HUES48 (cell line): Measurements from ENCODE around the gene DHRS2.

ENCODE experiments used
- H3K27ac ChIP-seq: one replicate; pipeline ENCODE4 v1.7.0; 2013; ENCODE audit warnings: low read depth, low read length, inconsistent platforms
- H3K27me3 ChIP-seq: 2 replicates; pipeline ENCODE4 v1.6.1; 2013; ENCODE audit warnings: mild to moderate bottlenecking, low read length; ENCODE audit not compliant: control insufficient read depth, insufficient read depth
- H3K36me3 ChIP-seq: 2 replicates; pipeline ENCODE4 v1.6.1; 2013; ENCODE audit warnings: low read length; ENCODE audit not compliant: control insufficient read depth, insufficient read depth
- H3K4me1 ChIP-seq: 2 replicates; pipeline ENCODE4 v1.6.1; 2013; ENCODE audit warnings: mild to moderate bottlenecking, low read length; ENCODE audit not compliant: control insufficient read depth, insufficient read depth
- H3K4me3 ChIP-seq: 2 replicates; pipeline ENCODE4 v1.5.1; 2013; ENCODE audit warnings: mild to moderate bottlenecking, low read depth, low read length
- H3K9ac ChIP-seq: 2 replicates; pipeline ENCODE4 v1.6.1; 2013; ENCODE audit warnings: mild to moderate bottlenecking, low read depth, low read length, moderate library complexity
- H3K9me3 ChIP-seq: 2 replicates; pipeline ENCODE4 v1.6.1; 2013; ENCODE audit warnings: low read length; ENCODE audit not compliant: control insufficient read depth, insufficient read depth

The DHRS2 gene

GRCh38 chr14:23613242-23614070 is 22.7 kb upstream of the DHRS2 start:
- Histone ChIP-seq H3K4me3 (no peak overlapping the region), H3K27ac (no peak overlapping the region)

GRCh38 chr14:23614395-23614828 is 21.8 kb upstream of the DHRS2 start:
- Histone ChIP-seq H3K27me3 (no peaks in the 10 kb centered on the region), H3K36me3 (no peaks in the 10 kb centered on the region), H3K4me1 (no peaks in the 10 kb centered on the region), H3K9ac (no peak overlapping the region), H3K4me3 (no peak overlapping the region), H3K27ac (no peak overlapping the region), H3K9me3 (no peaks in the 10 kb centered on the region)

More at GRCh38 chr14:23613242-23614070, 22.7 kb upstream of the DHRS2 start:
- H3K4me1 ChIP-seq, result no peaks in the 10 kb centered on the region
- no peaks in the 10 kb centered on the region for H3K27me3 ChIP-seq
- H3K9ac ChIP-seq, result no peak overlapping the region
- H3K9me3 ChIP-seq, result no peaks in the 10 kb centered on the region
- no peaks in the 10 kb centered on the region for H3K36me3 ChIP-seq

GRCh38 chr14:23615856-23616255 is 20.3 kb upstream of the DHRS2 start:
- Histone ChIP-seq H3K9ac (no peak overlapping the region), H3K36me3 (no peaks in the 10 kb centered on the region), H3K4me1 (no peaks in the 10 kb centered on the region), H3K4me3 (no peak overlapping the region), H3K27me3 (no peaks in the 10 kb centered on the region), H3K9me3 (no peaks in the 10 kb centered on the region), H3K27ac (no peak overlapping the region)

- Histone ChIP-seq H3K9ac (no peak overlapping the region), H3K27ac (no peak overlapping the region), H3K36me3 (no peaks in the 10 kb centered on the region), H3K27me3 (no peaks in the 10 kb centered on the region), H3K4me3 (no peak overlapping the region), H3K4me1 (no peaks in the 10 kb centered on the region), H3K9me3 (no peaks in the 10 kb centered on the region)
Observed at GRCh38 chr14:23617539-23617938, 18.6 kb upstream of the DHRS2 start.

- no peaks in the 10 kb centered on the region for H3K36me3 ChIP-seq
- no peak overlapping the region for H3K9ac ChIP-seq
- H3K9me3 ChIP-seq, result peaks cover 3% of the 10 kb centered on the region; the same call in 1 of the 2 replicates
- H3K4me1 ChIP-seq, result no peaks in the 10 kb centered on the region
- H3K27ac ChIP-seq, result no peak overlapping the region
- no peak overlapping the region for H3K4me3 ChIP-seq
- no peaks in the 10 kb centered on the region for H3K27me3 ChIP-seq
Observed at GRCh38 chr14:23618415-23618988, 17.7 kb upstream of the DHRS2 start.

- Histone ChIP-seq H3K9me3 (peaks cover 19% of the 10 kb centered on the region), H3K9ac (no peak overlapping the region), H3K27me3 (no peaks in the 10 kb centered on the region), H3K27ac (no peak overlapping the region), H3K4me3 (no peak overlapping the region), H3K36me3 (no peaks in the 10 kb centered on the region), H3K4me1 (no peaks in the 10 kb centered on the region)
Observed at GRCh38 chr14:23620177-23620702, 15.9 kb upstream of the DHRS2 start.

- H3K27ac ChIP-seq, result no peak overlapping the region
- no peak overlapping the region for H3K9ac ChIP-seq
- no peaks in the 10 kb centered on the region for H3K27me3 ChIP-seq
- no peaks in the 10 kb centered on the region for H3K4me1 ChIP-seq
- no peaks in the 10 kb centered on the region for H3K36me3 ChIP-seq
- H3K9me3 ChIP-seq, result peaks cover 26% of the 10 kb centered on the region
- H3K4me3 ChIP-seq, result no peak overlapping the region
Observed at GRCh38 chr14:23621204-23621931, 14.8 kb upstream of the DHRS2 start.

GRCh38 chr14:23621932-23622730 is 14.0 kb upstream of the DHRS2 start:
- no peaks in the 10 kb centered on the region for H3K4me1 ChIP-seq
- no peaks in the 10 kb centered on the region for H3K36me3 ChIP-seq
- H3K9me3 ChIP-seq, result peaks cover 32% of the 10 kb centered on the region
- H3K9ac ChIP-seq, result no peak overlapping the region
- no peaks in the 10 kb centered on the region for H3K27me3 ChIP-seq
- no peak overlapping the region for H3K27ac ChIP-seq
- no peak overlapping the region for H3K4me3 ChIP-seq

- H3K36me3 ChIP-seq, result no peaks in the 10 kb centered on the region
- H3K27me3 ChIP-seq, result no peaks in the 10 kb centered on the region
- no peaks in the 10 kb centered on the region for H3K4me1 ChIP-seq
- no peak overlapping the region for H3K9ac ChIP-seq
- no peak overlapping the region for H3K27ac ChIP-seq
- H3K4me3 ChIP-seq, result no peak overlapping the region
- peaks cover 34% of the 10 kb centered on the region for H3K9me3 ChIP-seq
Observed at GRCh38 chr14:23622990-23623389, 13.2 kb upstream of the DHRS2 start.

- Histone ChIP-seq H3K4me1 (no peaks in the 10 kb centered on the region), H3K4me3 (no peak overlapping the region), H3K36me3 (no peaks in the 10 kb centered on the region), H3K9ac (no peak overlapping the region), H3K9me3 (peaks cover 34% of the 10 kb centered on the region), H3K27me3 (no peaks in the 10 kb centered on the region), H3K27ac (no peak overlapping the region)
Observed at GRCh38 chr14:23623962-23624361, 12.2 kb upstream of the DHRS2 start.
